Sigmoid colon (tissue), 4 donors: ENCODE data around the gene PROSER2.

Experiments
- CTCF ChIP-seq, 4 experiments: fragments of 450-650 bp in 3 of 4; fragments of 200-600 bp in 1 of 4; IDR thresholded peaks; one replicate each; pipeline ENCODE4 v1.5.1; 2016 to 2019; ENCODE audit warnings: antibody characterized with exemption in 4 of 4, mild to moderate bottlenecking in 3 of 4, moderate library complexity in 2 of 4
- EP300 ChIP-seq, 4 donors: sonication (generic); formaldehyde crosslinking; IDR thresholded peaks; one replicate each; pipeline ENCODE4 v1.6.1; 2017; ENCODE audit warnings: antibody characterized with exemption in 4 of 4
- POLR2A ChIP-seq, 2 donors: fragments of 450-650 bp; IDR thresholded peaks; one replicate each; pipeline ENCODE4 v1.6.1; 2016; ENCODE audit warnings: antibody characterized with exemption in 2 of 2, mild to moderate bottlenecking in 2 of 2, moderate library complexity in 2 of 2
- POLR2AphosphoS5 ChIP-seq, 4 donors: sonication (generic); formaldehyde crosslinking; IDR thresholded peaks; one replicate each; pipeline ENCODE4 v1.6.1; 2017; ENCODE audit warnings: antibody characterized with exemption in 4 of 4

- TF ChIP-seq CTCF (IDR thresholded peaks at IDR 0.05) (no peak), EP300 (IDR thresholded peaks at IDR 0.05) (no peak), POLR2A (IDR thresholded peaks at IDR 0.05) (no peak), POLR2AphosphoS5 (IDR thresholded peaks at IDR 0.05) (no peak)
Measured at GRCh38 chr10:11798845-11799735, 24.1 kb upstream of the PROSER2 start.
